Ramos (cell line): ENCODE results near the gene WDR81.

ENCODE experiments used
- in situ Hi-C: fragments of 300-500 bp; cut with MboI; formaldehyde crosslinking; loops from one replicate; pipeline ENCODE4 v1.14.3; 2022; ENCODE audit warnings: low sequenced_read_pairs; ENCODE audit not compliant: unreplicated experiment

Gene WDR81

GRCh38 chr17:1711804-1712203 lies 12.7 kb upstream of the WDR81 start:
- in situ Hi-C loops: loop anchor here (25.0 kb wide), 1 partner anchor 325 kb away; the partner anchor contains the start of genes DPH1, OVCA2 and RTN4RL1

- in situ Hi-C loops: loop anchor here (25.0 kb wide), 1 partner anchor 325 kb away; the partner anchor contains the start of genes DPH1, OVCA2 and RTN4RL1
These were observed 12.2 kb upstream of the WDR81 start for GRCh38 chr17:1712271-1712670.

- in situ Hi-C loops: loop anchor here (25.0 kb wide), 1 partner anchor 324 kb away; the partner anchor contains the start of genes DPH1, OVCA2 and RTN4RL1
These were observed 11.2 kb upstream of the WDR81 start for GRCh38 chr17:1713160-1713877.

GRCh38 chr17:1713878-1714426 lies 10.6 kb upstream of the WDR81 start:
- in situ Hi-C loops: loop anchor here (25.0 kb wide), 1 partner anchor 323 kb away; the partner anchor contains the start of genes DPH1, OVCA2 and RTN4RL1

GRCh38 chr17:1714427-1714979 lies 10.0 kb upstream of the WDR81 start:
- in situ Hi-C loops: loop anchor here (25.0 kb wide), 1 partner anchor 323 kb away; the partner anchor contains the start of genes DPH1, OVCA2 and RTN4RL1

GRCh38 chr17:1714980-1715802 lies 9.3 kb upstream of the WDR81 start:
- in situ Hi-C loops: loop anchor here (25.0 kb wide), 1 partner anchor 322 kb away; the partner anchor contains the start of genes DPH1, OVCA2 and RTN4RL1

- in situ Hi-C loops: loop anchor here (25.0 kb wide), 1 partner anchor 322 kb away; the partner anchor contains the start of genes DPH1, OVCA2 and RTN4RL1
These were observed 8.8 kb upstream of the WDR81 start for GRCh38 chr17:1715803-1716075.

- in situ Hi-C loops: loop anchor here (25.0 kb wide), 1 partner anchor 321 kb away; the partner anchor contains the start of genes DPH1, OVCA2 and RTN4RL1
These were observed 8.2 kb upstream of the WDR81 start for GRCh38 chr17:1716076-1716911.

GRCh38 chr17:1716912-1717695 lies 7.4 kb upstream of the WDR81 start:
- in situ Hi-C loops: loop anchor here (25.0 kb wide), 1 partner anchor 320 kb away; the partner anchor contains the start of genes DPH1, OVCA2 and RTN4RL1

GRCh38 chr17:1718362-1719165 lies 5.9 kb upstream of the WDR81 start:
- in situ Hi-C loops: loop anchor here (25.0 kb wide), 1 partner anchor 319 kb away; the partner anchor contains the start of genes DPH1, OVCA2 and RTN4RL1

GRCh38 chr17:1720856-1721386 lies 3.6 kb upstream of the WDR81 start:
- in situ Hi-C loops: loop anchor here (25.0 kb wide), 1 partner anchor 316 kb away; the partner anchor contains the start of genes DPH1, OVCA2 and RTN4RL1

GRCh38 chr17:1722022-1722421 lies 2.5 kb upstream of the WDR81 start:
- in situ Hi-C loops: loop anchor here (25.0 kb wide), 1 partner anchor 315 kb away; the partner anchor contains the start of genes DPH1, OVCA2 and RTN4RL1

- in situ Hi-C loops: loop anchor here (25.0 kb wide), 1 partner anchor 312 kb away; the partner anchor contains the start of genes DPH1, OVCA2 and RTN4RL1
These were observed 551 bp downstream of the WDR81 start for GRCh38 chr17:1724869-1725641.

- in situ Hi-C loops: no loop called here
These were observed 1.4 kb downstream of the WDR81 start for GRCh38 chr17:1725642-1726511.

- in situ Hi-C loops: no loop called here
These were observed 2.2 kb downstream of the WDR81 start for GRCh38 chr17:1726626-1727257.
